Activated naive CD8-positive, alpha-beta T cell (primary cell): Measurements from ENCODE around the gene MYOZ1.

Experiments
- H3K27ac Mint-ChIP-seq: one replicate; pipeline ENCODE4 v1.8.0; 2021; ENCODE audit warnings: mixed read lengths
- H3K27me3 Mint-ChIP-seq: one replicate; pipeline ENCODE4 v1.8.0; 2021; ENCODE audit warnings: mixed read lengths
- H3K36me3 Mint-ChIP-seq: one replicate; pipeline ENCODE4 v1.8.0; 2021; ENCODE audit warnings: mixed read lengths
- H3K4me1 Mint-ChIP-seq: one replicate; pipeline ENCODE4 v1.8.0; 2021; ENCODE audit warnings: low read depth, mixed read lengths
- H3K4me3 Mint-ChIP-seq: one replicate; pipeline ENCODE4 v1.8.0; 2021; ENCODE audit warnings: mild to moderate bottlenecking, mixed read lengths
- H3K9me3 Mint-ChIP-seq: one replicate; pipeline ENCODE4 v1.8.0; 2021; ENCODE audit warnings: low read depth, mixed read lengths

The MYOZ1 gene

GRCh38 chr10:73650537-73651331 is 9.5 kb upstream of the MYOZ1 start:
- Mint-ChIP-seq H3K4me1 (peaks cover 4% of the 10 kb centered on the region), H3K9me3 (no peaks in the 10 kb centered on the region), H3K27me3 (no peaks in the 10 kb centered on the region), H3K4me3 (no peak overlapping the region), H3K36me3 (no peaks in the 10 kb centered on the region), H3K27ac (no peak overlapping the region)

DNA sequence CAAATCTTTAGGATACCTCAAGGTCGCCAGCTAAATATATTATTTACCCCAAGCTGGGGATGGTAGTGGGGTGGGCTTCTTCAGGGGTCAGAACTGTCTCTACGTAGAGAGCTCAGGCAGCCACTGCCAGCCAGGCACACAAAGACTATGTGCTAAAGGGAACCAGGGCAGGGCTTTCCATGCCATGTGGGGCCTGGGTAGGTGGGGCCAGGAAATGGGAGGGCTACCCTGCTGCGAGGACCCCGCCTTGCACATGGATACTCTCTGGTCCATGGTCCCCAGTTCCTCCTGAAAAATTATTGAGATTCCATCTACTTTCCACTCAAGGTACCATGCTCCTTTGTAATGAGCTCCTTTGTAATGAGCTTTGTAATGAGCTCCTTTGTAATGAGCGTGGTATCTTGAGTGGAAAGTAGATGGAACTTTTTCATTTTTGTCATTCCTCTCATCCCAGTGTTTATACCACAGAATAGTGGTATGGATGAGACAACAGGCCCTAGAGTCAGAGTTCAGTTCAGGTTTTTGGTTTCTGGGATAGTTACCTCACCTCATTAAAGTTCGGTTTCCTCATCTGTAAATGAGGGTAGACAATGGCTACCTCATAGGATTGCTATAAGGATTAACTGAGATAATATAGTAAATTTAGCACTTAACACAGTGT is 8.7 kb upstream of the MYOZ1 start:
- H3K4me3 Mint-ChIP-seq, result no peak overlapping the region
- H3K36me3 Mint-ChIP-seq, result no peaks in the 10 kb centered on the region
- no peaks in the 10 kb centered on the region for H3K27me3 Mint-ChIP-seq
- H3K27ac Mint-ChIP-seq, result no peak overlapping the region
- no peaks in the 10 kb centered on the region for H3K9me3 Mint-ChIP-seq
- H3K4me1 Mint-ChIP-seq, result peaks cover under 1% of the 10 kb centered on the region

GRCh38 chr10:73648975-73649829 is 7.9 kb upstream of the MYOZ1 start:
- H3K27me3 Mint-ChIP-seq, result no peaks in the 10 kb centered on the region
- peak overlapping the region; percentile 49 for H3K4me3 Mint-ChIP-seq
- H3K27ac Mint-ChIP-seq, result no peak overlapping the region
- H3K36me3 Mint-ChIP-seq, result no peaks in the 10 kb centered on the region
- H3K9me3 Mint-ChIP-seq, result no peaks in the 10 kb centered on the region
- peaks cover 1% of the 10 kb centered on the region for H3K4me1 Mint-ChIP-seq

- peak overlapping the region; percentile 72 for H3K4me3 Mint-ChIP-seq
- H3K4me1 Mint-ChIP-seq, result peaks cover 7% of the 10 kb centered on the region
- H3K36me3 Mint-ChIP-seq, result no peaks in the 10 kb centered on the region
- H3K27ac Mint-ChIP-seq, result no peak overlapping the region
- H3K9me3 Mint-ChIP-seq, result no peaks in the 10 kb centered on the region
- peaks cover 2% of the 10 kb centered on the region for H3K27me3 Mint-ChIP-seq
Observed at GRCh38 chr10:73647875-73648651, 6.8 kb upstream of the MYOZ1 start.

DNA sequence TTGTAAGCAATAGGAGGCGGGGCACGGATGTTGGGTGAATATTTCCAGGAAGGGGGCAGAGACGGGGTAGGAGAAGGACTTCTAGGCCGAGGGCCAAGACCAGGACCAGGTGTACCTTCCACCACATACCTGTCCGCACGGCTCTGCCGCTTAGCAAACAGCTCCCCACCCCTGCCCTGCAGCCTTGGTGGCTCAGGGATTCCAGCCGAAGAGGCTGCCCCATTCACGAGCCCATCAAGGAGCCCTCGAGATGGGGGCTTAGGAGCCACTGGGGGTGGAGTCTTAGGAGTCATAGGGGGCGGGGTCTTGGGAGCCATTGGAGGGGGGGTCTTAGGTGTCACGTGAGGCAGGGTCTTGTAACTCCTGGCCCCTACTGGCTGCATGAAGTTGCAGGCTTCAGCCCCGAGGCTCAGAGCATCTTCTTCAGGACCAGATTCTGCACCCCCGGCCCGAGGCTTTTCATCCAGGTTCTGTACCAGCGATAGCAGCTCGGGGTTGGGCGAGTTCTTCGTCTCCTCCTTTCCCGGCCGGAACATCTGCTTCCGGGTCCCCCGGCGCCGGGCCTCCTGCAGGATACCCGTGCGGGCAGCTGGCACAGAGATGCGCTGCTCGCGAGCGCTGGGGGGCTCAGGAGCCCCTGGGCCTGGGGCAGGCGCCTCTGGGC is 6.1 kb upstream of the MYOZ1 start:
- Mint-ChIP-seq H3K4me1 (peaks cover 7% of the 10 kb centered on the region), H3K4me3 (peak overlapping the region; percentile 72), H3K27ac (no peak overlapping the region), H3K27me3 (peaks cover 2% of the 10 kb centered on the region), H3K36me3 (no peaks in the 10 kb centered on the region), H3K9me3 (no peaks in the 10 kb centered on the region)

DNA sequence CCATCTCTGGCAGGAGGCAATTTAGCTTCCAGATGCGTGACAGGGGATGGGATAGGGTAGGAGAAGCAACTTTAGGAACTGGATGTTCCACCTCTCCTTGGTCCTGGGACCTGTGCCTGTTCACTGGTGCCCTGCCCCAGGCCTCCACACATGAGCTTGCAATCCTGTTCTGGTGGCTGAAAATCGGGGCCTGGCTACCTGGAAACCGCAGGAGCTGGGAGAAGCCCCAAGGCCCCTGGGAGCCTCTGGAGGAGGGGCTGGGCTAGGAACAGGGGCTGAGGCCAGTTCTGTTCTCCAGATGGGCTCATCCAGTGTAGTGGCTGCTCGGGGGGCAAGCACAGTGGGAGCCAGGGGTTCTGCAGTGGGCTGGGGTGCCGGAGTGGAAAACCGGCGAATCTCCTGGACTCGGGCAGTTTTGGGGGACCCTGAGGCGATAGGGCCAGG is 5.3 kb upstream of the MYOZ1 start:
- Mint-ChIP-seq H3K4me3 (peak overlapping the region; percentile 72), H3K27me3 (peaks cover 2% of the 10 kb centered on the region), H3K9me3 (no peaks in the 10 kb centered on the region), H3K4me1 (peaks cover 7% of the 10 kb centered on the region), H3K27ac (no peak overlapping the region), H3K36me3 (no peaks in the 10 kb centered on the region)

DNA sequence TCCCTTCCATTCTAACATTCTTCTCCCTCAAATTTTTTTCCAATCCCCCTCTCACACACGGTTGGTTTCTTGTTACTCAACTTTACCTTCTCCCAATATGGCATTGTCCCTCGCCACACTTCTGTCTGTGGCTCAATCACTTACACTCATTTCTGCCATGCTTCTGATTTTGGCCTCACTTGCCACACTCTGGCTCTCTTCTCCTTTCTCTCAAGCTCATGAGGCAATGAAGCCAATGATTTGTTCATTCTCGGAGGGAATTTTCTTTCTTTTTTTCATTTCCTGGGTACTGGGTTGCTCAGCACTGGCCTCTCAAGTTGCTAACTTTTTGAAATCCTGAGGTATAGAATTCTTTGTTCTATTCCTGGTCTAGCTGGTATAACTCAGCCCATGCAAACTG is 4.0 kb upstream of the MYOZ1 start:
- no peak overlapping the region for H3K27ac Mint-ChIP-seq
- H3K4me3 Mint-ChIP-seq, result no peak overlapping the region
- no peaks in the 10 kb centered on the region for H3K9me3 Mint-ChIP-seq

DNA sequence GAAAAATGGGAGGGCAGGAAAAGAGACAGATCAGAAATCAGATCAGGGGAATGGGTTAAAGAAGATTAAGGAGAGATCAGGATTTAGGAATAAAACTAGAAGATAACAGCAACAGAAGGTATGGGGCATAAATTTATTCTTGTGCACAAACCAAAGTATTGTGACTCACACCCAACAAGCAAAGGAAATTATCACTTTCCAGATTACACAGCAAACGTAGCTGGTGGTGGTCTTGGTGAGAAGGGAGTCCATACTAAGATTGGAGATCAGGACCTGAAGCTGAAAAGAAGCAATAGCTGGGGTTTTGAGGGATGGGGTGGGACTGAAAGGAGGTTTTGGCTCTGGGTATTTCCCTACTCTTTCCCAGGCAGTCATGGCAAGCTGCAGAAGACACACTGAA is 3.5 kb upstream of the MYOZ1 start:
- H3K9me3 Mint-ChIP-seq, result no peaks in the 10 kb centered on the region
- H3K36me3 Mint-ChIP-seq, result no peaks in the 10 kb centered on the region
- no peak overlapping the region for H3K4me3 Mint-ChIP-seq
- peaks cover 7% of the 10 kb centered on the region for H3K4me1 Mint-ChIP-seq
- no peak overlapping the region for H3K27ac Mint-ChIP-seq
- peaks cover 2% of the 10 kb centered on the region for H3K27me3 Mint-ChIP-seq

More for the DNA sequence above, 4.0 kb upstream of the MYOZ1 start:
- Mint-ChIP-seq H3K36me3 (no peaks in the 10 kb centered on the region), H3K4me1 (peaks cover 7% of the 10 kb centered on the region), H3K27me3 (peaks cover 2% of the 10 kb centered on the region)

DNA sequence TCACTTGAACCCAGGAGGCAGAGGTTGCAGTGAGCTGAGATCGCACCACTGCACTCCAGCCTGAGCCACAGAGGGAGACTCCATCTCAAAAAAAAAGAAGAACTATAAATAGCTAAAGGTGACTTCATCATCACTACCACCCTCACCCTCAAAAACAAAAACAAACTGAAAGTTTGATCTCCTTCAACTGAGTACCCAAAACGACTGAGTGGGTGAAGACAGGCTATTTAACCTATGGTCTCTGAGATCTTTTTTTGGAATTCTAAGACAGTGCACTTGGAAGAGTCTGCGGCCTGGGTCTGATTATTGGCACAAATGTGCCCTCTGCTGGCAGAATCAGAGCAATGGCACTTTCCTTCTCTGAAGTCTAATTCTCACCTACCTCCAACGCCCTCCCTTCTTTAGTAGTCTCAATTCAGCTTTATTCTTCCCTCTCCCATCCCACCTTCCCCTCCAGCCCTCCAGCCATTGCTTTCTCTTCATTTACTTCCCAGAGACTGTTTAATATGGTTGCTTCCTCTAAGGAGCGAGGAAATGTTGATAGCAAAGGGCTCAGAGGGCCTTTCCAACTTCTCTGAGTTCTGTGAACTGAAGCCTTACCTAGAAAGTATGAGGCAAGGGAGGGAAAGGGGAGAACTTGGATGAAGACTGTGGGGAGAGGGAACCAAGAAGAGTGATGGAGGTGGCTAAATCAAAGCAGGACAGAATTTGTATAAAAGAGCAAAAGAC is 2.9 kb upstream of the MYOZ1 start:
- no peak overlapping the region for H3K27ac Mint-ChIP-seq
- H3K4me3 Mint-ChIP-seq, result peak overlapping the region; percentile 38
- no peaks in the 10 kb centered on the region for H3K9me3 Mint-ChIP-seq
- H3K36me3 Mint-ChIP-seq, result no peaks in the 10 kb centered on the region
- H3K27me3 Mint-ChIP-seq, result peaks cover 2% of the 10 kb centered on the region
- H3K4me1 Mint-ChIP-seq, result peaks cover 7% of the 10 kb centered on the region

GRCh38 chr10:73643362-73643761 is 2.1 kb upstream of the MYOZ1 start:
- H3K4me3 Mint-ChIP-seq, result no peak overlapping the region
- peaks cover 2% of the 10 kb centered on the region for H3K27me3 Mint-ChIP-seq
- H3K27ac Mint-ChIP-seq, result no peak overlapping the region
- H3K9me3 Mint-ChIP-seq, result no peaks in the 10 kb centered on the region
- peaks cover 7% of the 10 kb centered on the region for H3K4me1 Mint-ChIP-seq
- no peaks in the 10 kb centered on the region for H3K36me3 Mint-ChIP-seq

GRCh38 chr10:73639286-73639685 is 2.0 kb downstream of the MYOZ1 start:
- Mint-ChIP-seq H3K36me3 (no peaks in the 10 kb centered on the region), H3K9me3 (no peaks in the 10 kb centered on the region), H3K27me3 (peaks cover 2% of the 10 kb centered on the region), H3K27ac (no peak overlapping the region), H3K4me1 (peaks cover 6% of the 10 kb centered on the region), H3K4me3 (no peak overlapping the region)

DNA sequence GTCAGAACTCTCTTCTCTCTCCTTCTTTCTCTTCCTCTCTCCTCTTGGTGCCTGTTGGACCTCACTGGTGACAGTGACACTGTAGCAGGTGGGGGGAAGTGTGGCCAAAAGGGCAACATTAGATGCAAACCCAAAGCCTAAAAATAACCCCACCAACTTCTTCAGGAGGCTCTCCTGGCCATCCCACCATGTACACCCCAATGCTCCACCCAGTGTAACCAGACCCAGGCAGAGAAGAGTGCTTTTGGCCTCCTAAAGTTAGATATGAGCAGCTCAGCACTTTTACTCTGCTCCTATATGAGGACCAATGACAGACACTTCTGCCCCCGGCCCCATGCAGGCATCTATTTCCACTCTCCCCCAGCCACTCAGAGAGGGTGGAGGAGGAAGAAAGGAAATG is 5.5 kb downstream of the MYOZ1 start:
- Mint-ChIP-seq H3K27ac (no peak overlapping the region), H3K27me3 (no peaks in the 10 kb centered on the region), H3K9me3 (no peaks in the 10 kb centered on the region), H3K4me1 (no peaks in the 10 kb centered on the region), H3K4me3 (no peak overlapping the region), H3K36me3 (no peaks in the 10 kb centered on the region)

GRCh38 chr10:73634421-73634820 is 6.9 kb downstream of the MYOZ1 start:
- Mint-ChIP-seq H3K36me3 (no peaks in the 10 kb centered on the region), H3K27ac (no peak overlapping the region), H3K9me3 (no peaks in the 10 kb centered on the region), H3K4me1 (no peaks in the 10 kb centered on the region), H3K4me3 (no peak overlapping the region), H3K27me3 (no peaks in the 10 kb centered on the region)
